Choroid plexus epithelial cell (primary cell): Measurements from ENCODE around the gene CHSY3.

Source experiments
- DNase-seq: peaks from one replicate; pipeline ENCODE4 v3.0.0-alpha.2; 2010; ENCODE audit warnings: low read depth
- H3K4me3 ChIP-seq: 2 replicates; pipeline ENCODE4 v1.5.1; 2011; ENCODE audit warnings: low read depth, mild to moderate bottlenecking, control low read depth, low read length, moderate library complexity
- TF ChIP-seq, protein P1 (sequence below): conservative IDR thresholded peaks from 2 replicates; pipeline ENCODE4 v1.5.1; 2011; ENCODE audit warnings: low read depth, mild to moderate bottlenecking, control low read depth, inconsistent platforms, low read length, moderate library complexity

The CHSY3 gene

DNA sequence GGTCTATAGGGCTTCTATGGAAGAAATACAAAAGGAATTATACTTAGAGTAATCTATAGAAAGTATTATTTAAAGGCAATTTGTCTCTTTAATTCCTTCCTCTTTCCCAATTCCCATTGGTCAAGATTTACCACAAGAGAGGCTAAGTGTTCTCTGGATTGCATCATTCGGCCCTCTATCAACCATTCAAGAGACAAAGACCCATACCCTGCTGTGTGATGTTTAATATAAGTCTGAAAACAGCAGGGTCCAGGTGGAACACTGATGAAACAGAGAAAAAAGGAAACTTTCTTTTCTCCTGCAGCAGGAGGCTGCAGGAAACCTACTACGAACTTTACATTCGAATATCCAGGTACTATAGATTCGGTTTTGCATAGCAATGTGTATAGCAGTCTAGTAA, 323.4 kb downstream of the CHSY3 start:
- TF ChIP-seq, protein P1, sequence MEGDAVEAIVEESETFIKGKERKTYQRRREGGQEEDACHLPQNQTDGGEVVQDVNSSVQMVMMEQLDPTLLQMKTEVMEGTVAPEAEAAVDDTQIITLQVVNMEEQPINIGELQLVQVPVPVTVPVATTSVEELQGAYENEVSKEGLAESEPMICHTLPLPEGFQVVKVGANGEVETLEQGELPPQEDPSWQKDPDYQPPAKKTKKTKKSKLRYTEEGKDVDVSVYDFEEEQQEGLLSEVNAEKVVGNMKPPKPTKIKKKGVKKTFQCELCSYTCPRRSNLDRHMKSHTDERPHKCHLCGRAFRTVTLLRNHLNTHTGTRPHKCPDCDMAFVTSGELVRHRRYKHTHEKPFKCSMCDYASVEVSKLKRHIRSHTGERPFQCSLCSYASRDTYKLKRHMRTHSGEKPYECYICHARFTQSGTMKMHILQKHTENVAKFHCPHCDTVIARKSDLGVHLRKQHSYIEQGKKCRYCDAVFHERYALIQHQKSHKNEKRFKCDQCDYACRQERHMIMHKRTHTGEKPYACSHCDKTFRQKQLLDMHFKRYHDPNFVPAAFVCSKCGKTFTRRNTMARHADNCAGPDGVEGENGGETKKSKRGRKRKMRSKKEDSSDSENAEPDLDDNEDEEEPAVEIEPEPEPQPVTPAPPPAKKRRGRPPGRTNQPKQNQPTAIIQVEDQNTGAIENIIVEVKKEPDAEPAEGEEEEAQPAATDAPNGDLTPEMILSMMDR, result no peak
- DNase-seq, result peak; percentile 31
- H3K4me3 ChIP-seq, result no peak overlapping the region

GRCh38 chr5:130231786-130232185, 327.5 kb downstream of the CHSY3 start:
- TF ChIP-seq, protein P1, result no peak
- no peak for DNase-seq
- no peak overlapping the region for H3K4me3 ChIP-seq

DNA sequence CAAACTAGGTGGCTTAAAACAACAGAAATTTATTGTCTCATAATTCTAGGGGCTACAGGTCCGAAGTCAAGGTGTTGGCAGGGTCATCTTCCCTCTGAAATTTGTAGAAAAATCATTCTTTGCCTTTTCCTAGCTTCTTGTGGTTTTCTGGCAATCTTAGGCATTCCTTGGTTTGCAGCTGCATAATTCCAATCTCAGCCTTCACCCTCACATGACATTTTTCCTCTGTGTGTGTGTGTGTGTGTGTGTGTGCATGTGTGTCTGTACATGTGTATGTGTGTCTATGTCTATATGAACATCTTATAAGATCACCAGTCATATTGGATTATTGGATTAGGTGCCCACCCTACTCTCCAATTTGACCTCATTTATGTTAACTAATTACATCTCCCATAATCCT, 330.6 kb downstream of the CHSY3 start:
- H3K4me3 ChIP-seq, result no peak overlapping the region
- TF ChIP-seq, protein P1, result no peak
- peak; percentile 25 for DNase-seq
